Transverse colon (tissue), 4 donors: ENCODE results near the gene CPNE8. TPM values are rescaled to one million over a fixed set of nuclear protein-coding genes. Genes with fewer than 3 reads are reported as not detected.

Source experiments
- DNase-seq: peaks from one replicate; pipeline ENCODE4 v3.0.0-alpha.2; 2019
- H3K27ac ChIP-seq, 4 donors: fragments of 200-600 bp; sonication (generic); 2 replicates each; pipeline ENCODE4 v1.5.1; 2016 to 2018; ENCODE audit warnings: inconsistent platforms in 4 of 4
- H3K27me3 ChIP-seq: fragments of 200-600 bp; sonication (generic); 2 replicates; pipeline ENCODE4 v1.5.1; 2017; ENCODE audit warnings: inconsistent platforms
- H3K36me3 ChIP-seq, 4 donors: fragments of 200-600 bp; sonication (generic); 2 replicates each; pipeline ENCODE4 v1.5.1; 2017 to 2019; ENCODE audit warnings: inconsistent platforms in 4 of 4
- H3K4me1 ChIP-seq, 4 donors: fragments of 200-600 bp; sonication (generic); 2 replicates each; pipeline ENCODE4 v1.5.1; 2017 to 2020; ENCODE audit warnings: inconsistent platforms in 4 of 4
- H3K4me3 ChIP-seq, 4 donors: fragments of 200-600 bp; sonication (generic); 1 replicate in 1 of 4; 2 replicates in 3 of 4; pipeline versions ENCODE4 v1.5.1 to v1.6.1; 2017 to 2019; ENCODE audit warnings: inconsistent platforms in 4 of 4
- H3K9me3 ChIP-seq, 2 donors: fragments of 200-600 bp; sonication (generic); 2 replicates each; pipeline ENCODE4 v1.5.1; 2017 to 2019; ENCODE audit warnings: inconsistent platforms in 2 of 2
- EP300 ChIP-seq: sonication (generic); formaldehyde crosslinking; IDR thresholded peaks from one replicate; pipeline ENCODE4 v1.6.1; 2017; ENCODE audit warnings: antibody characterized with exemption, low read depth
- POLR2A ChIP-seq: fragments of 450-650 bp; IDR thresholded peaks from one replicate; pipeline ENCODE4 v1.6.1; 2016; ENCODE audit warnings: antibody characterized with exemption, mild to moderate bottlenecking, moderate library complexity
- POLR2AphosphoS5 ChIP-seq, 3 donors: sonication (generic); formaldehyde crosslinking; IDR thresholded peaks; one replicate each; pipeline ENCODE4 v1.6.1; 2016; ENCODE audit warnings: antibody characterized with exemption in 3 of 3
- WGBS, 2 donors: methylation state at CpG; one replicate each; pipeline ENCODE4 v1.1.5; 2018; ENCODE audit warnings: low coverage in 1 of 2; 5-methylcytosine and 5-hydroxymethylcytosine counted together
- in situ Hi-C, 4 donors: fragments of 200-750 bp; cut with MboI; loops; one replicate each; pipeline versions ENCODE4 v1.15.0 to v1.15.1; 2017; ENCODE audit warnings: low sequenced_read_pairs in 3 of 4, low pct_ligation_motif_present in 1 of 4, low pct_unique_long_range_greater_than_20kb in 1 of 4
- intact Hi-C: fragments of 100-400 bp; cut with DNase I; formaldehyde crosslinking; loops from one replicate; pipeline ENCODE4 v1.15.1; 2023; ENCODE audit warnings: low total_unique reads
- total RNA-seq, 4 donors: library from RNA; depleted of rRNA; stranded (reverse); fragments of >200 nt; gene quantifications; one replicate each; pipeline ENCODE4 v1.1.0, GENCODE V29; 2016
- TF ChIP-seq, protein P1 (sequence below), 5 experiments: fragments of 200-600 bp in 3 of 5; fragments of 450-650 bp in 2 of 5; sonication (generic) in 3 of 5; IDR thresholded peaks; 1 replicate in 2 of 5; 2 replicates in 3 of 5; pipeline ENCODE4 v1.5.1; 2016 to 2017; ENCODE audit warnings: antibody characterized with exemption in 5 of 5, inconsistent platforms in 3 of 5, mild to moderate bottlenecking in 2 of 5, moderate library complexity in 1 of 5

CPNE8 gene
- total RNA-seq, 4 donors from 2014 or later = 5.4 to 33.3 (median 24.8) TPM

DNA sequence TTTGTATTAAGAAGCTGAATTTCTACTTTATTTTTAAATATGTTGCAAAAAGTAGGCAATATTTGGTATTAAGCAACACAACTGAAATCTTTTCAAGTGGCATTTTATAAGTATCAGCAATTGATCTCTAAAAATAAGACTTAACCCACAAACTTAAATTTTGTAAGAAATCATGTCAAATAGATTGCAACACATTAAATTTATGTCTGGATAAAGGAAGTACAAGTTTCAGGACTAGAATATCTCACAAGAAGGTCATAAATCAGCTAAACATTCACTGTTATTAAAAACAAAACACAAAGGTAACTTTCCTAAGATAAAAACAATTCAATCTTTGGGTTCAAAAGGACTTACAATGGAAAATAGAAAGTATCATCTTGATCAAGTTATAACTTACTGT, 32.8 kb downstream of the CPNE8 start:
- H3K4me1 ChIP-seq = peaks cover 0 to 3% (median 0%) of the 10 kb centered on the region in 4 donors
- no peaks in the 10 kb centered on the region for H3K9me3 ChIP-seq
- no peak overlapping the region for H3K4me3 ChIP-seq
- no peaks in the 10 kb centered on the region for H3K36me3 ChIP-seq
- in situ Hi-C loops (no loop called here), intact Hi-C loops (no loop called here)
- TF ChIP-seq POLR2AphosphoS5 (IDR thresholded peaks at IDR 0.05) = no peak
- TF ChIP-seq EP300 = no peak
- TF ChIP-seq POLR2A = no peak
- TF ChIP-seq, protein P1, sequence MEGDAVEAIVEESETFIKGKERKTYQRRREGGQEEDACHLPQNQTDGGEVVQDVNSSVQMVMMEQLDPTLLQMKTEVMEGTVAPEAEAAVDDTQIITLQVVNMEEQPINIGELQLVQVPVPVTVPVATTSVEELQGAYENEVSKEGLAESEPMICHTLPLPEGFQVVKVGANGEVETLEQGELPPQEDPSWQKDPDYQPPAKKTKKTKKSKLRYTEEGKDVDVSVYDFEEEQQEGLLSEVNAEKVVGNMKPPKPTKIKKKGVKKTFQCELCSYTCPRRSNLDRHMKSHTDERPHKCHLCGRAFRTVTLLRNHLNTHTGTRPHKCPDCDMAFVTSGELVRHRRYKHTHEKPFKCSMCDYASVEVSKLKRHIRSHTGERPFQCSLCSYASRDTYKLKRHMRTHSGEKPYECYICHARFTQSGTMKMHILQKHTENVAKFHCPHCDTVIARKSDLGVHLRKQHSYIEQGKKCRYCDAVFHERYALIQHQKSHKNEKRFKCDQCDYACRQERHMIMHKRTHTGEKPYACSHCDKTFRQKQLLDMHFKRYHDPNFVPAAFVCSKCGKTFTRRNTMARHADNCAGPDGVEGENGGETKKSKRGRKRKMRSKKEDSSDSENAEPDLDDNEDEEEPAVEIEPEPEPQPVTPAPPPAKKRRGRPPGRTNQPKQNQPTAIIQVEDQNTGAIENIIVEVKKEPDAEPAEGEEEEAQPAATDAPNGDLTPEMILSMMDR (IDR thresholded peaks at IDR 0.05) = no peak
- H3K27me3 ChIP-seq = no peaks in the 10 kb centered on the region
- H3K27ac ChIP-seq = no peak overlapping the region
- no peak for DNase-seq

DNA sequence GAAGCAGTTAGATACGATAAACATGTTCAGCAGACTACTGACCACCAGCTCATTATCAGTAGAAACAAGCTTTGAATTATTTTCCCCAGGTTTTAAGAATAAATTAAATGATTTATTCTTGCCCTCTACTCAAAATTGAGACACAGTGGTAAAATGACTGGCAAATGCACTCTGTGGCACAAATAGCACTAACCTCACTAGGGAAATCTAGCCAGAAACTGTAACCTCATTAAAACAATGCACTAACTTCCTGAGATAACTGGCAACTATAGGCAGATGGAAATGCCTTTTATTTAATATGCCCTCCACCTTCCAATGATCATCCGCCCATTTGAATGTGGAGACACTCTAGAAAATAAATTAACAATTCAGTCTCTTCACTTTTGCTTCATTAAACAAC, 33.2 kb downstream of the CPNE8 start:
- no peak for TF ChIP-seq POLR2AphosphoS5 (IDR thresholded peaks at IDR 0.05)
- TF ChIP-seq POLR2A = no peak
- TF ChIP-seq, protein P1 (IDR thresholded peaks at IDR 0.05) = no peak
- TF ChIP-seq EP300 = no peak
- no peak overlapping the region for H3K27ac ChIP-seq
- intact Hi-C loops = no loop called here
- H3K27me3 ChIP-seq = no peaks in the 10 kb centered on the region
- no peaks in the 10 kb centered on the region for H3K36me3 ChIP-seq
- peaks cover 0 to 3% (median 0%) of the 10 kb centered on the region in 4 donors for H3K4me1 ChIP-seq
- no peaks in the 10 kb centered on the region for H3K9me3 ChIP-seq
- DNase-seq = no peak
- H3K4me3 ChIP-seq = no peak overlapping the region
- WGBS, 2 donors = 69 to 92% methylated on average over 1 to 2 of the region's 2 CpGs
- in situ Hi-C loops = no loop called here

DNA sequence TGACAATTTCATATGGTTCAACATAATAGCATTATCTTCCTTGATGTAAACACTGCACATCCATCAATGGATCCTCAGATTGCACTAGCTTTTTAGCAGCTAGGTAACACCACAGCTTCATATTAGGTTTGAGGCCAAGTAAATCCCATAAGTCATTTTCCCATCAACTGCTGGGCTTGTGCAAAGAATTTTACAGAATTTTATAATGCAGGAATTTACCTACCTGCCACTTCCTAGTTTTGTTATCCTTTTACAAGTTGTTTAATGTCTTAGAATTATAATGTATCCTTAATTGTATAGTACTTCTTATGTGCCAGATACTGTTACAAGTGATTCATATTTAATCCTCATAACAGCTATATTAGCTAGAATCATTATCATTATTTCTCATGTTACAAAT, 36.4 kb downstream of the CPNE8 start:
- in situ Hi-C loops = no loop called here
- no peak for DNase-seq
- Histone ChIP-seq H3K4me3 (no peak overlapping the region), H3K9me3 (no peaks in the 10 kb centered on the region), H3K36me3 (no peaks in the 10 kb centered on the region), H3K4me1 (peaks cover 0 to 3% (median 0%) of the 10 kb centered on the region in 4 donors), H3K27ac (no peak overlapping the region), H3K27me3 (no peaks in the 10 kb centered on the region)
- TF ChIP-seq POLR2AphosphoS5 (IDR thresholded peaks at IDR 0.05) = no peak
- intact Hi-C loops = no loop called here

DNA sequence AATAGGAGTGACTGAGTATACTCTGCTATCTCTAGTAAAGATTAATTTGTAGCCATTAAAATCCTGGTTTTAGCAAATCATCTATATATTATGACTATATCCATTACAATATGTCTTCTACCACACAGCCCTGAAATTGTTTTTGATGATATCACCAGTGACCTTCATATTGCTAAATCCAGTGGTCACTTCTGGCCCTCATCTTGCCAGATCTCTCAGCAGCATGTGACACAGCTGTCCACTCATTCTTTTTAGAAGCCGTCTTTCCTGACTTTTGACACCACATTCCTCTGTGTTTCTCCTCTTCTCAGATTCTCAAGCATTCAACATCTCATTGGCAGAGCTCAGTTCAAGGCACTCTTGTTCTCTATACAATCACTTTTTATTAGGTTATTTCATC, 54.9 kb downstream of the CPNE8 start:
- DNase-seq = no peak
- in situ Hi-C loops = no loop called here
- H3K27ac ChIP-seq = no peak overlapping the region

GRCh38 chr12:38847247-38847646, 58.1 kb downstream of the CPNE8 start:
- no peak overlapping the region for H3K27ac ChIP-seq
- no peaks in the 10 kb centered on the region for H3K9me3 ChIP-seq
- WGBS, 2 donors = 46% methylated on average over 2 of the region's 2 CpGs
- TF ChIP-seq, protein P1 (IDR thresholded peaks at IDR 0.05) = no peak
- no peak for TF ChIP-seq EP300
- TF ChIP-seq POLR2A = no peak
- no peak for TF ChIP-seq POLR2AphosphoS5 (IDR thresholded peaks at IDR 0.05)
- no peak overlapping the region for H3K4me3 ChIP-seq
- H3K27me3 ChIP-seq = no peaks in the 10 kb centered on the region
- H3K4me1 ChIP-seq = peaks cover 0 to 8% (median 0%) of the 10 kb centered on the region in 4 donors
- intact Hi-C loops = no loop called here
- H3K36me3 ChIP-seq = no peaks in the 10 kb centered on the region
- in situ Hi-C loops = no loop called here
- DNase-seq = no peak

More for the DNA sequence above, 54.9 kb downstream of the CPNE8 start:
- TF ChIP-seq EP300 = no peak
- Histone ChIP-seq H3K36me3 (no peaks in the 10 kb centered on the region), H3K4me3 (no peak overlapping the region), H3K4me1 (peaks cover 0 to 8% (median 0%) of the 10 kb centered on the region in 4 donors), H3K27me3 (no peaks in the 10 kb centered on the region), H3K9me3 (peaks cover 0 to 3% of the 10 kb centered on the region in 2 donors)
- intact Hi-C loops = no loop called here
- WGBS, 2 donors = 84 to 100% methylated on average over 1 of the region's 1 CpG
